Esophagus squamous epithelium (tissue), 4 donors: ENCODE results near the gene ACACA.

Source experiments
- CTCF ChIP-seq, 6 experiments: fragments of 450-650 bp in 4 of 6; fragments of 200-600 bp in 2 of 6; sonication (generic) in 2 of 6; IDR thresholded peaks; one replicate each; pipeline ENCODE4 v1.5.1; 2016 to 2019; ENCODE audit warnings: antibody characterized with exemption in 6 of 6, mild to moderate bottlenecking in 4 of 6, moderate library complexity in 4 of 6
- POLR2A ChIP-seq, 4 donors: fragments of 450-650 bp; IDR thresholded peaks; one replicate each; pipeline ENCODE4 v1.6.1; 2017; ENCODE audit warnings: antibody characterized with exemption in 4 of 4, mild to moderate bottlenecking in 4 of 4, moderate library complexity in 3 of 4

- TF ChIP-seq CTCF (IDR thresholded peaks at IDR 0.05) (no peak), POLR2A (IDR thresholded peaks at IDR 0.05) (no peak)
Measured at GRCh38 chr17:37206299-37206698, 200.3 kb downstream of the ACACA start.
